ENCODE data around the gene CCDC8.
A peak's percentile ranks its signal among the peaks of the same experiment; 100 is the strongest.
"Not testable (repeated sequence)": the region's sequence is repeated elsewhere in the genome, so short reads cannot be mapped to it uniquely, and the experiment has no call there.

Gene CCDC8

GRCh38 chr19:46427518-46428045, 14.2 kb upstream of the CCDC8 start:
- no peak for DNase-seq

GRCh38 chr19:46426506-46427162, 13.3 kb upstream of the CCDC8 start:
- DNase-seq: peak; percentile 76

GRCh38 chr19:46426035-46426505, 12.7 kb upstream of the CCDC8 start:
- peak; percentile 54 for DNase-seq

- DNase-seq: no peak
Measured at GRCh38 chr19:46423188-46423587, 9.8 kb upstream of the CCDC8 start.

DNA sequence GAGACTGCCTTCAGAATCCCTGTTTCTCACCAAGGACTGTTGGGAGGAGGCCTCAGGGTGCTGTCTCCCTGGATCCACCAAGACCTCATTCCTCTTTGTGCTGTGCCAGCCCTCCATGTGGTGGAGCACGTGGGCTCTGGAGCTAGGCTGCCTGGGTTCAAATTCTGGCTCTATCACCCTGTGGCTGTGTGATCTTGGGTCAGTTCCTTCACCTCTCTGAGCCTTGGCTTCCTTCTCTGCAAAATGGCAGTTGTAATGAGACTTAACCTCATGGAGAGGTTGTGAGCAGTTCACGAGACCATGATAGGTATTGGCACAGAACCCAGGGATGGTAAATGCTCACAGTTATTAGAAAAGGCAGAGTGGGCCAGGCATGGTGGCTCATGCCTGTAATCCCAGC, 9.0 kb upstream of the CCDC8 start:
- DNase-seq: no peak

- no peak for DNase-seq
Measured at GRCh38 chr19:46420056-46420455, 6.7 kb upstream of the CCDC8 start.

DNA sequence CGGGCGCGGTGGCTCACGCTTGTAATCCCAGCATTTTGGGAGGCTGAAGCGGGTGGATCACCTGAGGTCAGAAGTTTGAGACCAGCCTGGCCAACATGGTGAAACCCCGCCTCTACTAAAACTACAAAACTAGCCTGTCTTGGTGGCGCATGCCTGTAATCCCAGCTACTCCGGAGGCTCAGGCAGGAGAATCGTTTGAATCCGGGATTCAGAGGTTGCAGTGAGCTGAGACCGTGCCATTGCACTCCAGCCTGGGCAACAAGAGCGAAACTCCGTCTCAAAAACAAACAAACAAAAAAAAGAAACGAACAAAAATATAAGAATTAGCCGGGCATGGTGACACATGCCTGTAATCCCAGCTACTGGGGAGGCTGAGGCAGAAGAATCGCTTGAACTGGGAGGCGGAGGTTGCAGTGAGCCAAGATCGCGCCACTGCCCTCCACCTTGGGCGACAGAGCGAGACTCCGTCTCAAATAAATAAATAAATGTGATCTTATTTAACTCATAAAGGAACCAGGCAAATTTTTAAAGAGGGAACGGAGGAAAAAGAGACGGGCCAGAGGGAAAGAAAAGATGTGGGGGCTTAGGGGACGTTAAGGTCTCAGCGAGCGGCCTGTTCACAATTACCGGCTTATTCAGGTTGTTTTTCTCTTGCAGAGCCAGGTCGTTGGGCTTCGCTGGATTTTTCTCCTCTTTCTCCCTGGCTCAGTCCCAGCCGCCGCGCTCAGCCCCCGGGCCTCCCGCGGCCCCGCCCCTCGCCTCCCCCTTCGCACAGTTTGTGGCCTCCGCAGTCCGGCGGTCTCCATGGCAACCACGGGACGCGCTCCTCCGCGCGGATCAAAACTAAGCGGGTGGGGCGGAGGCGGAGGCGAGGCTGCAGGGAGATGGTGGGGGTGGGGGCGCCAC, 2.7 kb upstream of the CCDC8 start:
- peak; percentile 91 for DNase-seq

- DNase-seq: not testable (repeated sequence)
Measured at GRCh38 chr19:46414899-46415298, 1.5 kb upstream of the CCDC8 start.

DNA sequence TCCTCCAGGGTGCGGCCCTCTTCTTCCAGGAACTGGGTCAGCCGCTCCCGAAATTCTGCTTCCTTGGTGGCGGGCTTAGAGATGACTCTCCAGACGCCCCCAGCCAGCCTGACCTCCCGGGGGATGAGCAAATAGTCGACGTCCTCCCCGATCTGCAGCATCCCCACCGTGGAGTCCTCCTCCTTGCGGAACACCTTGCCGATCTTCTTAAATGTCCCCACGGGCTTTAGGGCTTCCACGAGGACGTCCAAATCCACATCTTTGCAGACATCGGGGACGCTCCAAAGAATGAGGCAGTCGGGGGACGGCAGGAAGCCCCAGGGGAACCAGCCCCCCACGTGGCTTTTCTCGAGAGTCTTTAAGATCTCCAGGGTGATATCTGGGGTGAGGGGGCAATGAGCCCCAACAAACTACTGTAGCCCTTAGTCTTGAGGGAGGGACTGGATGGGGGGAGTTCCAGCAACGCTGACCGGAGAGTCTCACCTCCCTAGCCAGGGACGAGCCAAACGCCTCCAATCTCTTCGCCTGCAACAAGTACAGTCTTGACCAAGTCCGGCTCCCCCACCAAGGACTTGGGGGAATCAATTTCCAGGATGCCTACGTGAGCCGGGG, 608 bp downstream of the CCDC8 start:
- DNase-seq: no peak

- no peak for DNase-seq
Measured at GRCh38 chr19:46411925-46412649, 1.3 kb downstream of the CCDC8 start.

DNA sequence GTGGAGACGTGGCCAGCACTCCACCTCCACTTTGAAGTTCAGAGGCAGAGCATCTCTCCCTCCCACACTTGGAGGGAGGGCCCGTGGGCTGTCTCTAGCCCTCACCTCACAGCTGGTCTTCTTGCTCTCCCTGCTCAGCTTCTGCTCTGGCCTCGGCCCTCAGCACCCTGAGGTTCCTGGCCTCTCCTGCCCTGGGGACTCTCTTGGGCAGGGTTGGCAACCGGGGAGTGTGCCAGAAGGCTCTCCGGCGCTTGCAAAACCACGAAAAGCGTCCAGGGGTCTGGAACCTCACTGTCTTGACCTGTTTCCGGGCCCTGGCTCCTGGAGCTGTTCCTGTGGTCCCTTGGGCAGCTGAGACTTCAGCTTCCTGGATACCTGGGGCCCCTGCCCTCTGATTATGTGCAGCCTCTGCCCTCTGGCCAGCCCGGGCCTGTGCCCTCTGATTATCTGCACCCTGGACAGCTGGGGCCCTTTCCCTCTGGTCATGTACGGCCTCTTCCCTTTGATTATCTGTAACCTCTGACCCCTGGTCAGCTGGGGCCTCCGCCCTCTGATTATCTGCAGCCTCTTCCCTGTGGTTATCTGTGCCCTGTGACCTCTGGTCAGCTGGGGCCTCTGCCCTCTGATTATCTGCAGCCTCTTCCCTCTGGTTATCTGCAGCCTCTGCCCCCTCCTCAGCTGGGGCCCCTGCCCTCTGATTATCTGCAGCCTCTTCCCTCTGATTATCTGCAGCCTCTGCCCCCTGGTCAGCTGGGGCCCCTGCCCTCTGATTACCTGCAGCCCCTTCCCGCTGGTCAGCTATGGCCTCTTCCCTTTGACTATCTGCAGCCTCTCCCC, 2.1 kb downstream of the CCDC8 start:
- DNase-seq: no peak

- DNase-seq: no peak
Measured at GRCh38 chr19:46410205-46411087, 2.9 kb downstream of the CCDC8 start.

GRCh38 chr19:46409191-46409590, 4.2 kb downstream of the CCDC8 start:
- DNase-seq: no peak

GRCh38 chr19:46408664-46409039, 4.7 kb downstream of the CCDC8 start:
- no peak for DNase-seq

DNA sequence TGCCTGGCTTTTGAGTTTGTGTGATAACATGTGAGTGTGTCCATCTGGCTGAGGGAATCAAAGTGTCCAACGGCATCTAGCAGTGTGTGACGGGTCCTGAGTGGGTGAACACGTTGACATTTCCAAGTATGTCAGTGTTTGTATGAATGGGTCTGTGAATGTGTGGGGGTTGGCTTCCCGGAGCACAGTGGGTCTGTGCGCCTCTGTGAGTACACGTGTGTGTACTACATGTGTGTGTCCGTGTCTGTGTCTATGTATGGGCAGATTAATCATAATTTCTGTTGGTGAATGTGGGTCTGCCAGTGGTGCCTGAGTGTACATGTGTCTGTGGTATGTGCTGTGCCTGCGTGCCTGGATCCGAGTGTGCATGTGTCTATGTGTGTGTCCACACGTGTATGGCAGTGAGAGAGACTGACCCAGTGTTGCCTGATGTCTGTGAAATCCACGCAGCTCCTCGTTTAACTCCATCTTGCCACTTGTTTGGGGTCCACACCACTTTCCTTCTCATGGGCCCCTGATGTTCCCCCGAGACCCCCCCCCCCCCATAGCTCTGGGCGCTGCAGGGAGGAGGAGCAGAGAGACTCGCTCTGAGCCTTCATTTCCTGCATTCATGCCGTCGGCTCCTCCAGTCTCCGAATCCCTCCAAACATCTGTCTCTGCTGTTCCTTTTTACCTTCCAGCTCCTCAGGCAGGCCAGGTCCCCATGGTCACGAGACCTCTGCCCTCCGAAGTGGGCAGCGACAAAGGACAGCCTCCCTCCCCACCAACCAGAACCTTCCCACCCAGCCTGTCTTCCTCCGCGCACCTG, 5.3 kb downstream of the CCDC8 start:
- DNase-seq: no peak

DNA sequence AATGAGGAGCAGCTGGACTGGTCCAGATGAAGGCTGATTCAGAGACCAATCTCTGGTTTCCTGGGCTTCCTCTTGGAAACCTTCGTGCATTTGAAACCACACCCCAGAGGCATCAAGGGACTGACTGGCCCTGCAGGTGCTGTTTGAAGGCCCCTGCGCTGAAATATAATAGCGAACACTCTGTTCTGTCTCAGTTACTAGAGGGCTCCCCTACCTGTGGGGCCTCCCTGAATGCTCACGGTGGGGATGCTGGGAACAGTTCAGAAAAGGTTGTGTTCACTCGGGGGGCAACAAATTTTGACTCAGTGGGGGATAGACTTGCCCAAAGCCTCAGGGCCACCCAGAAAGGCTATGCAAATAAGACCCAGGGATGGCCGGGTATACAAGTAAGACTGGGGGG, 6.4 kb downstream of the CCDC8 start:
- DNase-seq: no peak

GRCh38 chr19:46404753-46405468, 8.5 kb downstream of the CCDC8 start:
- peak; percentile 57 for DNase-seq

DNA sequence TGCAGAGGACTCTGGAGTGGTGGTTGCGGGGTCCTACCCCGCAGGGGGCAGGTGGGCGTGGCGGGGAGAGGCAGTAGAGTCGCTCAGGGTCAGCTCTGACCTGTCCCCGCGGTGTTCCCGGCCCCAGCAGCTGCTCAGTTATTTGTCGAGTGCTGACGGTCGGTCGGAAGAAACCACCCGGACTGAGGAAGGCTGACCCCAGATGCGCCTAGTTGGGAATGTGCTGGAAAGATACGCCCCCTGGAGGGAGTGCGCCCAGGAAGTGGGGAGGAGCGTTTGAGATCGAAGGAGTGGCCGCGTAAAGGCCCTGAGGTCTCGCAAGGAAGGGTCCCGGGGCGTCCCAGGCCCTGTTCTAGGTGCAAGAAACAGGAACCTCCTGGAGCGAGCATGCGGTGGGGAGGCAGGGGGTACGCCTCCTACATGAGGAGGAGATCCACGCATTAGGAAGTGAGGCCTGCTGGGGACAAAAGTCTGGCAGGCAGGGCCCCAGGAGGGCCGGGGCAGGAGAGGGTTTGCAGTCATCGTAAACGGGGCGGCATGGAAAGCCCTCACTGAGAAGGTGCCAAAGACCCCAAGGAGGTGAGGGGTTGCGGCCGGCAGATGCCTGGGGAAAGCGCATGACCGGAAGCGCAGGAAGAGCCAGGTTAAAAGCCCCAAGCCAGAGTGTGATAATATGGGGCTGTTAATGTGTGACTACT, 9.2 kb downstream of the CCDC8 start:
- DNase-seq: peak; percentile 49

GRCh38 chr19:46402725-46403124, 10.6 kb downstream of the CCDC8 start:
- no peak for DNase-seq

All from fibroblast of skin of right quadriceps (primary cell).